ENCODE data around the gene PLXDC2.

Gene PLXDC2

GRCh38 chr10:19911886-19912285 lies 95.7 kb downstream of the PLXDC2 start:
- no peak for DNase-seq (ENCODE audit: low spot score)

- DNase-seq (ENCODE audit: low spot score) = no peak
Measured at GRCh38 chr10:19913987-19914386, 97.8 kb downstream of the PLXDC2 start.

DNA sequence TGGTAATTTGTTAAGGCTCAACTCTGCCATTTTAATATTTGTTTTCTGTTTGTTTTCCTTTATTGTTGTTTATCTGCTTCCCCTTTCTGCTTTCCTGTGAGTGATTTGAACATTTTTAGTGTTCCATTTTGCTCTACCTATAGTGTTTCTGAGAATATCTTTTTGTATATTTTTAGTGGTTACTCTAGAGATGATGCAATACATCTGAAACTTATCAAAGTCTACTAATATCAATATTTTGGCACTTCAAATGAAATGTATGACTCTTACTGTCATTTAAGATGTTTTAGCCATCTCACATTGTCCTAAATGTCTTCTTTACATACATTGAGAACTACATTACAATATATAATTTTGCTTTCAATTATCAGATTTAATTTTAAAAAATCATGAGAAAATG lies 98.9 kb downstream of the PLXDC2 start:
- no peak for DNase-seq (ENCODE audit: low spot score)

DNA sequence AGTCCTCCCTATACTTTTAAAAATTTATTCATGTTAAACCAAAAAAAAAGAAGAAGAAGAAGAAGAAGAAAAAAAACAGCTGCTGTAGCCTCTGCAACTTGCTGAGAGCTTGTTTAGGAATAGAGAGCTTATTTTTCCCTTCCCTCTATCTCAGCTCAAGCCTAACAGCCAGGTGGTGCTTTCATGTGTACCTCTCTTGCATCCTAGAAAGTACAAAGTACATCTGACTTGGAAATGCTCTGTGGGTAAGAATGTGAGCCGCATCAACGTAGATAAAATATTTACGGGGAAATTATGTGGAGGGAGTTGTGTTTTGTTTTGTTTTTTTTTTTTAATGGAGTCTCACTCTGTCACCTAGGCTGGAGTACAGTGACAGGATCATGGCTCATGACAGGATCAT lies 99.6 kb downstream of the PLXDC2 start:
- DNase-seq (ENCODE audit: low spot score) = no peak

GRCh38 chr10:19917751-19918478 lies 101.7 kb downstream of the PLXDC2 start:
- no peak for DNase-seq (ENCODE audit: low spot score)

DNA sequence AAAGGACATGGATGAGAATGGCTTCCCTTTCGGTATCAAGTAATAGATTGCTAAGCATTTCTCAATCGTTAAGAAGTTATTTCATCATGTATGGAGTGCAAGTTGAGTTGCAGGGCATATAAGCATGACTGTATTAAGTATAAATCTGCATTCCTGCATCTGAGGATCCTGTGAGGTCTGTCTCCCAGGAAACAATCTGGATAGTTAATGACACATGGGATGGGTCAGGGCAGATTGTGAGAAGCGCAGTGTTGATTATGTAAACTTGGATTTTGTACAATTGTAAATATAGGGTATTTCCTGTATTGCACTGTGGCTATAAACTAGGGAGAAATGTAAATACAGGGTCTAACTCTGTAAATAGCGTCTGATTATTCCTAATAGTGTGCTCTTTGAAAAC lies 102.6 kb downstream of the PLXDC2 start:
- no peak for DNase-seq (ENCODE audit: low spot score)

DNA sequence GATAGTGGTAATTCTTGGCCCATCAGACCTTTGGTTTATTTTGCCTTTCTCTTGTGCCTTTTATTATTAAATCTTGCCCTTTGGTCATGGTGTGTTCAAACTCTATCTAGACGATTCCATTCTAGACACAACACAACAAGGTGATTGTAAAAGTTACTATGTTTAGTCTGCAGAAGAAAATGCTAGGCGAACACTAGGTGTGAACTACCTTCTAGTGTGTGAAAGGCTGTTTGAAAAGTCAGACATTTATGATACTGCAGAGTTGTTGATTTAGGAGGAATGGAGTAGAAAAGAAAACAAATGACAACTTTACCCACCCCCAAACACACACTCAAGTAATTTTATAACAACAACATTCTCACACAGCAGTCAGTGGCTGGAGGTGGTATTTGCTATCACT lies 103.4 kb downstream of the PLXDC2 start:
- DNase-seq (ENCODE audit: low spot score) = no peak

- no peak for DNase-seq (ENCODE audit: low spot score)
Measured at GRCh38 chr10:19920075-19920726, 104.0 kb downstream of the PLXDC2 start.

GRCh38 chr10:19921300-19922140 lies 105.3 kb downstream of the PLXDC2 start:
- no peak for DNase-seq (ENCODE audit: low spot score)

DNA sequence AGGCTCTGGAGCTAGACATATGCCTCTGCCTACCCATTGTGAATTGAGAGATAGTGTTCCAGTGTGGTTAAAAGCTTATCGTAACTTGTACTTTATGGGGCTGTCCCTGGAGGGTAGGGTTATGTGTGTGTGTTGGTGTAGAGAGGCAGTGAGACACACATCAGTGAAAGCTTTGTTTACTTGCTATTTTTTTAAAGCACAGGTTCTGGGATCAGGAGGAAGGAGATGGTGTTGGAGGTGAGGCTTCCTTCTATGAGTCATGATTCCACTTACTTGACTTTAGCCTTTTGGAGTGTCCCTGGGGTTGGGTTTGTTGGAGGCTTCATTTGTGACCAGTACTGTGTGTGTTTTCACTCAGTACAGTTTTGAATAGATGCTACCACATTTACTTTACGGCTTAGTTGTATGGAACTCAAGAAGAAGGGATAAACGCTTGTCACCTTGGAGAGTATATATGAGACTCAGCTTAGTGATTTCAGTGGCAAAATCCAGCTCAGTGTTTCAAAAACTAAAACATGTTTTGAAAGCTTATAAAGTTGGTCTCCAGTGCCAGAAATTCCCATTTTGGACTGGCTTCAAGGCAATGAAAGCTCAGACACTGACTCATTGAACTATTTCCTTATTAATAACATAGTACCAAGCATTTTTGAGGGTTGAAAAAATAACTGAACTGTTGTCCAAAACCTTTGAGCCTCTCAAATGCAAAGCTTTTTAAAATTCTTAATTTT lies 106.2 kb downstream of the PLXDC2 start:
- DNase-seq (ENCODE audit: low spot score) = no peak

GRCh38 chr10:19925064-19925463 lies 108.8 kb downstream of the PLXDC2 start:
- DNase-seq (ENCODE audit: low spot score) = no peak

DNA sequence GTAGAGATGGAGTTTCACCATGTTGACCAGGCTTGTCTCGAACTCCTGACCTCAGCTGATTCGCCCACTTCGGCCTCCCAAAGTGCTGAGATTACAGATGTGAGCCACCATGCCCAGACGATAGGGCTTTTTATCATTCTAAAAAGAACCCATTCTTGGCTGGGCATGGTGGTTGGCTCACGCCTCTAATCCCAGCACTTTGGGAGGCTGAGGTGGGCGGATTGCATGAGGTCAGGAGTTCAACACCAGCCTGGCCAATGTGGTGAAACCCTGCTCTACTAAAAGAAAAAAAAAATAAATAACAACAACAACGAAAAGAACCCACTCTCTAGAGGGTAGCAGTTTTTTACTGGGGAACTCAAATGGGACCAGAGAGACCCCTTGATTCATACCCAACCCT lies 112.7 kb downstream of the PLXDC2 start:
- DNase-seq (ENCODE audit: low spot score) = no peak

- no peak for DNase-seq (ENCODE audit: low spot score)
Measured at GRCh38 chr10:19929506-19930140, 113.4 kb downstream of the PLXDC2 start.

DNA sequence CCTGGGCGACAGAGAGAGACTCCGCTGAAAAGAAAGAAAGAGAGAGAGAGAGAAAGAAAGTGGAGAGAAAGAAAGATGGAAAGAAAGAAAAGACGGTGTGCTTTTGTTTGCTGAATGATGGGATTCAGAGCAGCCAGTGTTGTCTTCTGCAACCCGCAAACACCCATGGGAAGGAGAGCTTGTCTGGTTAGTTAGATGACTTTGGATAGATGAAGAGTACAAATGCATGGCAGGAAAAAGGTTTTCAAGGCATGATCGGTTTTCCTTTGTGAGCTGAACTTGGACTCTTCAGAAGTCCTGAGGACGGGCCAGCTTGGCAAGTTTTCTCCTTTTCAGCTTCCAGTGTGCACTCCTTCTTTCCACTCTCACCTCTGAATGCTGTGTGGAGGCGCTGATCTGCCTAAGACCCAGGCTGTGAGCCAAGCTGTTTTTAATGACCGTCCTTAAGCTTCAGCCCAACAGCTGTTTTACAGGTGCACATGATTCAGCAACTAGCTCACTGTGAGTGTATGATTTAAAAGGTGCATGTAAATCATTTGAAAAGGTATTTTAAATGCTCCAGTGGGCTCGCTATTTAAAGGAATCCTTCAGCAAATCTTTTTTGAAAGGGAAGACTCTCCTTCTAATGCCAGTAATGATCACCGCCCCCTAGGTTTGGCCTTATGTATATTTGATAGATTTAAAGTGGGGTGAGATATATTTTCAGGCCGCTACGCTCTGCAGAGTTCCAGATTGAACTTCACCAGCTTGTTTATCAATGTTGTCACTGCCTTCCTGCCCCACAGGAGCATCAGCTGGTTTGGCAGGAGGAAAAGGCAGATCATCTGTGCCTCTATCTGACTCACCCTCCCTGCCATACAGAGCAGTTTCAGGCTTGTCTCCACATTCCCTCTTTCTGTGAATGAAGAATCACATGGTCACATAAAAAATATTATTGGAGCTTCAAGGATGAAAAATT lies 115.0 kb downstream of the PLXDC2 start:
- no peak for DNase-seq (ENCODE audit: low spot score)

DNA sequence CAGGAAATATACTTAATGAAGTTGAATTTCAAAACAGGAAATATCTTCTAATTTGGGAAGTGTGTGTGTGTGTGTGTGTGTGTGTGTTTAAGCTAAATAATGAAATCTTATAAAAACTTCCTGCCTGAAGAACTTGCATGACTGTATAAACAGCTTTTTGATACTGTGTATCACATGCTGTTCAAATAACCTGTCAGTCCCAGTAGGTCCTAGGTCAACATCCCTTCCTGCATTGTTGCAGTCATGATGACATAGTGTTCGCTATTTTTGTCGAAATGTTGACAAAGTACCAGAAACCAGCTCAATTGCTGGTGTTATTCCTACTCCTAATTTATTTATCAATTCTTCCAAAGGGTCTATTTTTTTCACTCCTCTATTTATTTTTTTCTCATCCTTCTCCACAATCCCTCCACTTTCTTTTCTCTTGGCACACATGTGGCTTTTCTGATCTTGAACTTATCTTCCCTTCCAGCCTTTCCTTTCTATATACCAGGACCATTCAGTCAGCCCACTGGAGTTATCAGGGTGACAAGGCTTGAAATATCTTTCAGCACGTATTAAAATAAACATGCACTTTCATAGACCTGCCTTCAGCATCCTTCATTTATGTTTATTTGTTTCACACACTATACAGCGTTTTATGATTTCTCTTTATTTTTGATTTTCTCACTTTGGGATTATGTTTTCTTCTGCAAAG lies 115.8 kb downstream of the PLXDC2 start:
- no peak for DNase-seq (ENCODE audit: low spot score)

DNA sequence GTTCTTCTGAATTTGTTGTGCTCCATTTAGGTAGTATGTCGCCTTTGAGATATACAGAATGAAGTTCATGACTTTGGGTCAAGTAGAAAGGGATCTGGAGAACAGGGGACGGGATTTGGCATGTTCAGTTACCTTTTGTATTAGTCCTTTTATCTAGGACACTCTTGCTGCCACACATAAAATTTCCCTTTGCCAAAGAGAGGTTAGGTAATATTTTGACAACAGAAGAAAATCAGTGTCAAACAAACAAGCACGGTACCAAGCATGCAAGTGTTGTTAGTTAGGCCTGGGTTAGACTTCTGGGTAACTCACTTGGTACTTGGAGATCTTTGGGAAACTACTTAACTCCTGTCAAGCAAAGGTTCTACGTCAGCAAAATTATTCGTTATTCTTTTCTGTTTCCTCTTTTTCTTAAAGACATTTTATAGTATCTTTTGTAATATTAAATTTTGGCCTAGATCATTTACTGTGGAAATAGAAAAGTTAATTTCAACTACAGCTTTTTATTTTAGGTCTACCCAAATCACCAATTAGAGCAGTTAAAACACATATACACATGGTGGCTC lies 116.7 kb downstream of the PLXDC2 start:
- DNase-seq (ENCODE audit: low spot score) = no peak

DNA sequence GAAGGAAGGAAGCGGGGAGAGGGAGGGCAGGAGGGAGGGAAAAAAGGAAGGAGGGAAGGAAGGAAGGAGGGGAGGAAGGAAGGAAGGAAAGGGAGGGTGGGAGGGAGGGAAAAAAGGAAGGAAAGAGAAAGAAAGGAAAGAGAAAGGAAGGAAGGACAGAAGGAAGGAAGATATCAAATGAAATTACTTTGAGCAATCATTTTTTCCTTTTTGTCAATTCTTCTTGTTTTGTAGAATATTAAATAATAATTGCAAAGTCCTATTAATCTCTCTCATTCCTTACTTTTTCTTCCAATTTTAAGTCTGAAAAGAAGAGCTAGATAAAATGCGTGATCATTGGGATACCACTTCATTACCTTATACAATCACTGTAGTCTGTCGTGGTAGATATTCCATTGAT lies 117.5 kb downstream of the PLXDC2 start:
- DNase-seq (ENCODE audit: low spot score) = no peak

DNA sequence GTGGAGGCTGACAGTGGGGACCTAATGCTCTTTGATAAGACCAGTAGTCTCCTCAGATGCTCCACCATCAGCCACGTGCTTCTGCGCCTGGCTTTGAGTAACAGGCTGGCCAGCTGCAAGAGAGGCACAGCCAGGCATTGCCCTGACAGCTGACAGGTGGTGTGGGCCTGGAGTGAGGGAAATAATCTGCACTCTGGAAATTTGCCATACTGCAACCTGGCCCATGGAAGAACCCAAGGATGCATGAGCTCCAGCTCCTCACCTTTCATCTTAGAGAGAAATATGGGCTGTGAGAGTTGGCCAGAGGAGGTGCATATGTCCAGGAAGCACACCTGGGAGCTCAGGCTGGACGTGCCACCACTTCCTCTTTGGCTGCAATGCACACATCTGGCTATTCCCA lies 118.9 kb downstream of the PLXDC2 start:
- no peak for DNase-seq (ENCODE audit: low spot score)

DNA sequence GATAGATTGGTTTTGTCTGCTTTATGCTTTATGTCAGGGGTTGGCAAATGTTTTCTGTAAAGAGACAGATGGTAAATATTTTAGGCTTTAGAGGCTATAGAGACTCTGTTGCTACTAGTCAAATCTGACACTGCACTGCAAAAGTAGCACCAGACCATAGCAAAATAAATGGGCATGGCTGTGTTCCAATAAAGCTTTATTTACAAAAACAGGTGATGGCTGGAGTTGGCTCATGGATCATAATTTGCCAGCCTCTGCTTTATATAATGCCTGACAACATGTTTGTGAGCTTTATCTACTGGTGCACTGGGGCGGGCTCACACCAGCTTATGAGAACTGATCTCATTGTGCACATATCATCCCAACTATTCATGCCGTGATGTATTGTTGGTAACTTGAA lies 120.1 kb downstream of the PLXDC2 start:
- DNase-seq (ENCODE audit: low spot score) = no peak

DNA sequence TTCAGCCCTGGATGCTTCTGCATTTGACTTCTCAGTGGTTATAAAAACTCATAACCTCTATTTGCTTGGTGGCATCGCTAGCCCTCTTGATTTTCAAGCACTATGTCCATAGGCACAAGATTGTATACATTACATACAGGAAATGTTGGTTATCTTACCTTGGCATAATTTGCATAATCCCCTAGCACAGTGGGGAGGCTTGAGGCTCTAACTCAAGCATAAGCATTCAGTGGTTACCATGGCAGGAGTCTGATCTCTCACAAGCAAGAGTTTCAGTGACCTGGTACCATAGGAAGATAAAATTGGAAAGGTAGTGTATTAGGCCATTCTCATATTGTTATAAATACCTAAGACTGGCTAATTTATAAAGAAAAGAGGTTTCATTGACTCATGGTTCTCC lies 121.8 kb downstream of the PLXDC2 start:
- no peak for DNase-seq (ENCODE audit: low spot score)

Data from HuH-7.5 (cell line).